GM18499 (cell line): ENCODE data around the gene CCDC9B.

Experiments
- ATAC-seq: cut with Tn5 transposase; IDR thresholded peaks from one replicate; pipeline ENCODE4 v1.9.1; 2021; ENCODE audit warnings: moderate number of reproducible peaks; ENCODE audit not compliant: insufficient read depth, unreplicated experiment

CCDC9B gene

GRCh38 chr15:40310993-40311392 lies 29.7 kb downstream of the CCDC9B start:
- ATAC-seq, result no peak

- ATAC-seq, result no peak
These were observed 30.5 kb downstream of the CCDC9B start for GRCh38 chr15:40310001-40310959.

GRCh38 chr15:40309344-40309862 lies 31.3 kb downstream of the CCDC9B start:
- ATAC-seq, result no peak

- ATAC-seq, result peak; percentile 36
These were observed 33.1 kb downstream of the CCDC9B start, which contains the start of gene PLCB2 for GRCh38 chr15:40307421-40308211. Gene PLCB2 (minus strand): TSS chr15:40307935. CDS start chr15:40307672, 263 bp downstream.

- no peak for ATAC-seq
These were observed 33.8 kb downstream of the CCDC9B start for GRCh38 chr15:40306908-40307307.

- no peak for ATAC-seq
These were observed 34.4 kb downstream of the CCDC9B start for GRCh38 chr15:40306371-40306770.

GRCh38 chr15:40305281-40305680 lies 35.5 kb downstream of the CCDC9B start:
- no peak for ATAC-seq

GRCh38 chr15:40303576-40303975 lies 37.2 kb downstream of the CCDC9B start:
- no peak for ATAC-seq

- no peak for ATAC-seq
These were observed 37.8 kb downstream of the CCDC9B start for GRCh38 chr15:40302981-40303380.

- no peak for ATAC-seq
These were observed 38.4 kb downstream of the CCDC9B start for GRCh38 chr15:40302288-40302886.

- no peak for ATAC-seq
These were observed 39.1 kb downstream of the CCDC9B start for GRCh38 chr15:40301467-40302179.

GRCh38 chr15:40300771-40301170 lies 40.0 kb downstream of the CCDC9B start:
- ATAC-seq, result no peak

- no peak for ATAC-seq
These were observed 40.4 kb downstream of the CCDC9B start for GRCh38 chr15:40300367-40300766.

GRCh38 chr15:40298216-40298935 lies 42.4 kb downstream of the CCDC9B start:
- ATAC-seq, result no peak

- no peak for ATAC-seq
These were observed 43.4 kb downstream of the CCDC9B start for GRCh38 chr15:40297356-40297755.

- no peak for ATAC-seq
These were observed 44.0 kb downstream of the CCDC9B start for GRCh38 chr15:40296561-40297230.

GRCh38 chr15:40295877-40296560 lies 44.7 kb downstream of the CCDC9B start:
- ATAC-seq, result no peak

- ATAC-seq, result no peak
These were observed 45.4 kb downstream of the CCDC9B start for GRCh38 chr15:40295297-40295696.
